GM15510 (cell line): ENCODE results near the gene DNASE1L3.

Source experiments
- POLR2A ChIP-seq: IDR thresholded peaks from 3 replicates; pipeline ENCODE4 v1.6.1; 2011; ENCODE audit warnings: borderline replicate concordance; ENCODE audit not compliant: insufficient read length; ENCODE audit errors: extremely low read depth

Gene DNASE1L3

GRCh38 chr3:58150130-58150809 lies 60.5 kb downstream of the DNASE1L3 start:
- no peak for TF ChIP-seq POLR2A

- TF ChIP-seq POLR2A, result no peak
Observed at GRCh38 chr3:58148049-58148448, 62.7 kb downstream of the DNASE1L3 start.

DNA sequence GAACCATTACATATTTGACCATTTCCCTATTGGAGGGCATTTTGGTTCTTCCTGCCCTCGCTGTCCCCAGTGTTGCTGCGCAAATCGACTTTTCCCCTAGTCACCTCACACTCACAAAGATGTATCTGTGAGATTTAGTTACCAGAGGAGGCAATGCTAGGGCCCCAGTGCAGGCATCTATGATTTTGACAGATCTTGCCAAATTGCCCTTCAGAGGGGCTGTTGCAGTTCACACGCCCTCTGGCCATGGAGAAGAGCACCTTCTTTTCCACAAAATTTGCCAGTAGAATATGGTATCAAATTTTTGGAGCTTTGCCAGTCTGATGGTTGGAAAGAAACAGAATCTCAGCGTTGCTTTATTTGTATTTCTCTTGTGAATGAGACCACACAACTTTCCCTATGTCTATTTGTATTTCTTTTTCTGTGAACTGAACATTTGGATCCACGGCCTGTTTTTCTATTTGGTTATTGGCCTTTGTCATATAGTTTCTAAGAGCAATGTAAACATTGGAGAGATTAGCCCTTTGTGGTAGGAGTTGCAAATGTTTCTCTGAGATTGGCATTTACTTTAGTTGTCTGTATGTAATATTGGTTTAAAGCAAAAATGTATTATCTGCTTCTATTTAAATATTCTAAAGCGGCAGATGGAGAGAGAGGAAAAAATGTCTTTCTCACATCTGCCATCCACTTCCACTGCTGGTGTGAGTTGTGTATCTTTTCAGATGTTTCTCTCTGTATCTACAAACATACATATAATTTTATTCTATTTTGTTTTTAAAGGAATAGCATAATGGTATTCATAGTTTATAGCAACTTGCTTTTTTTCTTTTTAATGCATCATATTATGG lies 66.1 kb downstream of the DNASE1L3 start:
- no peak for TF ChIP-seq POLR2A

DNA sequence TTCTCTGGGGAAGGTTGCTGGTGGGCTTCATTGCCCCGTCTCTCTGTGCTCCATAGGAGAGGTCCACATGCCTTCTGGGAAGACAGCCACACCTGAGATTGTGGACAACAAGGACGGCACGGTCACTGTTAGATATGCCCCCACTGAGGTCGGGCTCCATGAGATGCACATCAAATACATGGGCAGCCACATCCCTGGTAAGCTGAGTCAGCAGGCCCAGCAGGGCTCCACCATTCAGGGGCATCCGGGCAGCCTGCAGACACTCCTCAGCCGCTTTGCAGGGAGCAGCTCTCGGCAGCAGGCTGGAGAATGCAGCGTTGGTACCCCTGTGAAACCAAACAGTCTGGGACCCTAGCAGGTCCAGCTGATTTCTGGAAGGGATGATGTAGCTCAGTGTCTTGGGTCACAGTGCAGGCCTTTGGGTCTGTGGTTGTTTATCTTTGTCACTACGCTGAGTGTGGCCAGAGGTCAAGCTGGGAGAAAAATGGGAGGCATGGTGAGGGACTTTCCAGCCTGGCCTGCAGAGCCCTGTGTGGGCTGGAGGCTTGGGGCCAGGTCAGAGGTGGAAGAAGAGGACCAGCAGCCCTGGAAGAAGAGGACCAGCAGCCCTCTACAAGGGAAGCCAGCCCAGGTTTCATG lies 67.2 kb downstream of the DNASE1L3 start:
- no peak for TF ChIP-seq POLR2A
